ENCODE data around the gene VDAC2. TPM values are rescaled to one million over a fixed set of nuclear protein-coding genes. Genes with fewer than 3 reads are reported as not detected.
A peak's percentile ranks its signal among the peaks of the same experiment; 100 is the strongest.
"Not testable (repeated sequence)": the region's sequence is repeated elsewhere in the genome, so short reads cannot be mapped to it uniquely, and the experiment has no call there.

The VDAC2 gene
- total RNA-seq, 1 experiment from 2014 or later, result 328 TPM

DNA sequence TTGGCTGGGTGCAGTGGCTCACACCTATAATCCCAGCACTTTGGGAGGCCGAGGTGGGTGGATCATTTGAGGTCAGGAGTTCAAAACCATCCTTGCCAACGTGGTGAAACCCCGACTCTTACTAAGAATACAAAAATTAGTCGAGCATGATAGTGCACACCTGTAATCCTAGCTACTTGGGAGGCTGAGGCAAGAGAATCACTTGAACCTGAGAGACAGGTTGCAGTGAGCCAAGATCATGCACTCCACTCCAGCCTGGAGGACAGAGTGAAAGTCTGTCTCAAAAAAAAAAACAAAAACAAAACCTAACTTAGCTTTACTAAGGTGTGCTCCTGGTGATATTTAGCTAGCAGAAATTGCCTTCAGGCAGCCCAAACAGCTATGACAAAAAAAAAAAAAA, 24.3 kb upstream of the VDAC2 start:
- H3K27ac ChIP-seq (ENCODE audit: low read depth, low read length, poor library complexity, severe bottlenecking), result no peak overlapping the region
- no peak overlapping the region for H3K4me3 ChIP-seq (ENCODE audit: low read depth, low read length, poor library complexity, severe bottlenecking)
- no peaks in the 10 kb centered on the region for H3K36me3 ChIP-seq (ENCODE audit: insufficient read depth, low read length, poor library complexity, severe bottlenecking)
- no peaks in the 10 kb centered on the region for H3K9me3 ChIP-seq (ENCODE audit: low read depth, low read length, poor library complexity, severe bottlenecking)
- no peaks in the 10 kb centered on the region for H3K4me1 ChIP-seq (ENCODE audit: insufficient read depth, low read length, poor library complexity, severe bottlenecking)
- intact Hi-C loops (cut with micrococcal nuclease; ENCODE audit: unreplicated experiment), result no loop called here
- BruUV-seq (replicated peaks), result no TSS peak
- no peak for DNase-seq (ENCODE audit: low spot score)
- CTCF ChIA-PET, result interaction anchor here (0.7 to 1.0 kb wide), 2 partner anchors 38 to 49 kb away, joined by 6 to 7 read pairs; partner anchors contain the start of gene COMTD1
- POLR2A ChIA-PET (ENCODE audit: low non-redundant PET), result no interaction called here
- TF ChIP-seq EZH2 (IDR thresholded peaks at IDR 0.05; ENCODE audit: borderline replicate concordance, low read depth, low read length, poor library complexity, severe bottlenecking) (no peak), CTCF (conservative IDR thresholded peaks at IDR 0.05; ENCODE audit: low read depth, low read length) (no peak)
- H3K27me3 ChIP-seq (replicated peaks; ENCODE audit: insufficient read depth, low read depth, low read length, poor library complexity), result no peaks in the 10 kb centered on the region

DNA sequence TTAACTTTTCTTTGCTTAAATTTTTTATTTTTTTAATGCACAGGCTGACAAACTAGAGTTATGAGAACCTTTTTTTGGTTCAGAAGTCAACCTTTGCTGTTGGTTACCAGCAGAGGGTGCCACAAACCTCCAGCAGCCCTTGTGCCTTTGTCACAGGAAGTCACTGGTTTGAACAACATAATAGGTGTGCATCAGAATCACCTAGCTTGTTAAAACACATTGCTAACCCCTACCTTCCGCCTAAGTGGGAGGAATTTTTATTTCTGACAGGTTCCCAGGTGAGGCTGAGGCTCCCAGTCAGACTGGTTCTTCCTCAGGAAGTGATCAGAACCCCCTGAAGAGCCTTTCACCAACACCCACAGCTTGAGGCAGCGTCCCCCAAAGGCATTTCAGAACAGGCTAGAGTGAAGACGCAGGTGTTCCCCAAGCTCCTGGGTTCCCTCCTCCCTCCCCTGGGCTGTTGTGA, 22.6 kb upstream of the VDAC2 start:
- DNase-seq (ENCODE audit: low spot score), result peak; percentile 55
- CTCF ChIA-PET, result interaction anchor here (0.6 to 1.5 kb wide), 5 partner anchors 21 to 60 kb away, joined by 3 to 10 read pairs (median 6); partner anchors contain the start of gene COMTD1
- intact Hi-C loops (cut with micrococcal nuclease; ENCODE audit: unreplicated experiment), result loop anchor here (1.0 kb wide), 1 partner anchor 48 kb away; no protein-coding TSS in a partner anchor

DNA sequence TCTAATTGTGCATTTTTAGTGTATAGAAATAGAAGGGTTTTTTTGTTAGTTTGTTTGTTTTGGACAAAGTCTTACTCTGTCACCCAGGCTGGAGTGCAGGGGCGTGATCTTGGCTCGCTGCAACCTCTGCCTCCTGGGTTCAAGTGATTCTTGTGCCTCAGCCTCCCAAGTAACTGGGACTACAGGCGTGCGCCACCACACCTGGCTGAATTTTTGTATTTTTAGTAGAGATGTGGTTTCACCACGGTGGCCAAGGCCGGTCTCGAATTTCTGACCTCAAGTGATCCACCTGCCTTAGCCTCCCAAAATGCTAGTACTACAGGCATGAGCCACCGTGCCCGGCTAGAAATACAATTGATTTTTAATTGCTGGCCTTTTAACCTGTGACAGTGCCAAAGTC, 22.1 kb upstream of the VDAC2 start:
- CTCF ChIA-PET, result interaction anchor here (0.6 to 1.5 kb wide), 5 partner anchors 22 to 60 kb away, joined by 3 to 10 read pairs (median 6); partner anchors contain the start of gene COMTD1
- H3K36me3 ChIP-seq (ENCODE audit: insufficient read depth, low read length, poor library complexity, severe bottlenecking); DNase-seq (ENCODE audit: low spot score); BruUV-seq (replicated peaks); POLR2A ChIA-PET (ENCODE audit: low non-redundant PET); H3K27ac ChIP-seq (ENCODE audit: low read depth, low read length, poor library complexity, severe bottlenecking); H3K9me3 ChIP-seq (ENCODE audit: low read depth, low read length, poor library complexity, severe bottlenecking); H3K4me3 ChIP-seq (ENCODE audit: low read depth, low read length, poor library complexity, severe bottlenecking); H3K27me3 ChIP-seq (replicated peaks; ENCODE audit: insufficient read depth, low read depth, low read length, poor library complexity); H3K4me1 ChIP-seq (ENCODE audit: insufficient read depth, low read length, poor library complexity, severe bottlenecking): not testable (repeated sequence)
- intact Hi-C loops (cut with micrococcal nuclease; ENCODE audit: unreplicated experiment), result loop anchor here (1.0 kb wide), 1 partner anchor 48 kb away; no protein-coding TSS in a partner anchor

More for the DNA sequence above, 22.6 kb upstream of the VDAC2 start:
- Histone ChIP-seq H3K36me3 (ENCODE audit: insufficient read depth, low read length, poor library complexity, severe bottlenecking) (no peaks in the 10 kb centered on the region), H3K27ac (ENCODE audit: low read depth, low read length, poor library complexity, severe bottlenecking) (no peak overlapping the region), H3K27me3 (replicated peaks; ENCODE audit: insufficient read depth, low read depth, low read length, poor library complexity) (no peaks in the 10 kb centered on the region), H3K4me1 (ENCODE audit: insufficient read depth, low read length, poor library complexity, severe bottlenecking) (no peaks in the 10 kb centered on the region), H3K4me3 (ENCODE audit: low read depth, low read length, poor library complexity, severe bottlenecking) (no peak overlapping the region), H3K9me3 (ENCODE audit: low read depth, low read length, poor library complexity, severe bottlenecking) (no peaks in the 10 kb centered on the region)
- no TSS peak for BruUV-seq (replicated peaks)
- no peak for TF ChIP-seq EZH2 (IDR thresholded peaks at IDR 0.05; ENCODE audit: borderline replicate concordance, low read depth, low read length, poor library complexity, severe bottlenecking)
- TF ChIP-seq CTCF (conservative IDR thresholded peaks at IDR 0.05; ENCODE audit: low read depth, low read length), result peak; percentile 68
- POLR2A ChIA-PET (ENCODE audit: low non-redundant PET), result no interaction called here
